Cardiac fibroblast (primary cell): ENCODE data around the gene ZBTB47.

Source experiments
- DNase-seq, 2 donors: peaks; one replicate each; pipeline versions ENCODE4 v3.0.0 to v3.0.0-alpha.2; 2010; ENCODE audit warnings: low read depth in 2 of 2
- H3K4me3 ChIP-seq, 2 donors: replicated peaks in 1 of 2; 1 replicate in 1 of 2; 2 replicates in 1 of 2; pipeline ENCODE4 v1.5.1; 2011; ENCODE audit warnings: low read depth in 2 of 2, low read length in 2 of 2, mild to moderate bottlenecking in 2 of 2, moderate library complexity in 1 of 2
- CTCF ChIP-seq: IDR thresholded peaks from one replicate; pipeline ENCODE4 v1.5.1; 2011; ENCODE audit warnings: low read depth, mild to moderate bottlenecking, low read length, inconsistent platforms

Gene ZBTB47

DNA sequence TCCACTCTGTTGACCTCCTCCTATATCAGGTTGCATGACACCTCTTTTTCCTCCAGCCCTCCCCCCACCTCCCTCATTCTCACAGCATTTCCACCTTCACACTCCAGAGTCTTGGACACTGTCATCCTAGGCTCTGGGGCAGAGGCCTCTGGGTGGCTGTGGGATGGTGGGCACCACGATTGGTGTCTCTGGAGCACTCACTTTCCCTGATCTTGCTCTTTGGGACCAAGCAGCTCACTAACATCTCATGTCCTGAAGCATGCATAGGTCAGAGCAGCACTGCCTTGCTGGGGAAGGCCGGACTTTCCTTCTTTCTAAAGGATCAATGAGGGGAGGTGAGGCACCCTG is 14.9 kb downstream of the ZBTB47 start:
- no peak for DNase-seq
- TF ChIP-seq CTCF: no peak
- H3K4me3 ChIP-seq: no peak overlapping the region

- DNase-seq: peak; percentile 29 to 56
- H3K4me3 ChIP-seq: no peak overlapping the region
- TF ChIP-seq CTCF: no peak
Measured at GRCh38 chr3:42668793-42669217, 15.3 kb downstream of the ZBTB47 start.

GRCh38 chr3:42670051-42670576 is 16.6 kb downstream of the ZBTB47 start:
- no peak for TF ChIP-seq CTCF
- H3K4me3 ChIP-seq: no peak overlapping the region
- no peak for DNase-seq

DNA sequence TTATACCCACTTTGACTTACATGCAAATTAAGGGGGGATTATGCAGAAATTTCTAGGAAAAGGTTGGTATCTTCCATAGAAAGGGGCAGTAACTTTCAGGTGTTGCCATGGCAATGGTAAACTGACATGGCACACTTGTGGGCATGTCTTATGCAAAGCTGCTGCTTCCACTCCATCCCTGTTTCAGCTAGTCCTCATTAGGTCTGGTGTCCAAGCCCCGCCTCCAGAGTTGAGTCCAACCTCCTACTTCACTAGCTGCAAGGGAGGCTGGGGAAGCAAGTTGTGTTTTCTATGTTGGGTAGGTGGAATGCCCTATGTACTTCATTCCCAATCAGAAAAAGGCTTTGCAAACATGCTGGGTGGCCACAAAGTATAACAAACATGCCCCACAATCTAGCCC is 17.2 kb downstream of the ZBTB47 start:
- no peak for TF ChIP-seq CTCF
- no peak overlapping the region for H3K4me3 ChIP-seq
- no peak for DNase-seq

GRCh38 chr3:42672515-42672914 is 19.0 kb downstream of the ZBTB47 start:
- TF ChIP-seq CTCF: no peak
- no peak overlapping the region for H3K4me3 ChIP-seq
- no peak for DNase-seq

DNA sequence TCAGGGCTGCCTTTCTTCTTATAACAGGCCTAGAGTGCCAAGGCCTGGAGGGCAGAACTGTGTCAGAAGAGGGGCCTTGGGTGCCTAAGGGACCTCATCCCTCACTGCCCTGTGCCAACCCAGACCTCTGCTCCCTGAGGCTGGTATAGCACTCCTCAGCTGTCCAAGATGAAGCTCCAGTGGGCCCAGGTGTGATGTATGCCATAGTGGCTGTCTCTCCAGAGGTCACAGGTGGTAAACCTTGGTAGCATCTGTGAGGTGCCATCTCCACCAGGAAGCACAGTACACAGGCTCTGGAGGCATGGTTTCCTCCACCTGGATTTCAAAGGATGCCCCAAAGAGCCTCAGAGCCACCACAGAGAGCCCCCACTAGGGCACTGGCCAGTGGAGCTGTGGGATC is 19.6 kb downstream of the ZBTB47 start:
- TF ChIP-seq CTCF: no peak
- no peak for DNase-seq
- H3K4me3 ChIP-seq: no peak overlapping the region

DNA sequence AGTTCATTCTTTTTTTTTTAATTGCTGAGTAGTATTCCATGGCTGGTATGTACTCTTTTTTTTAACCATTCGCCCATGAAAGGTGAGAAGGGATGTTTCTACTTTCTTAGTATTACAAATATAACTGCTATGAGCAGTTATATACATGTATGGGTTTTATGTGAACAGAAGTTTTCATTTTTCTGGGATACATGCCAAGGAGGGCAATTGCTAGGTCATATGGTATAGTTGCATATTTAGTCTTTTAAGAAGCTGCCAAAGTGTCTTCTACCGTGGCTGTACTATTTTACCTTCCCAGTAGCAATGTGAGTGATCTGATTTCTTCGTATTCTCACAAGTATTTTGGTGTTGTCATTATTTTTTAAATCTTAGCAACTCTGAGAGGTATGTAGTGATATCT is 20.6 kb downstream of the ZBTB47 start:
- DNase-seq: no peak
- no peak for TF ChIP-seq CTCF
- H3K4me3 ChIP-seq: no peak overlapping the region
